HG02623 (cell line): ENCODE results near the gene ATG101.

Experiments
- ATAC-seq: cut with Tn5 transposase; IDR thresholded peaks from one replicate; pipeline ENCODE4 v1.9.1; 2021; ENCODE audit warnings: moderate library complexity; ENCODE audit not compliant: unreplicated experiment

ATG101 gene

GRCh38 chr12:52079576-52080402 lies 10.0 kb downstream of the ATG101 start, which contains the start of gene SMIM41:
Gene SMIM41, plus strand, starts transcription at chr12:52079704. Its CDS starts 76 bp downstream, at chr12:52079780.
- ATAC-seq: no peak

GRCh38 chr12:52080403-52081251 lies 10.8 kb downstream of the ATG101 start:
- ATAC-seq: no peak

GRCh38 chr12:52081263-52081733 lies 11.5 kb downstream of the ATG101 start:
- ATAC-seq: peak; percentile 48

GRCh38 chr12:52082026-52082668 lies 12.4 kb downstream of the ATG101 start:
- no peak for ATAC-seq

- ATAC-seq: no peak
Measured at GRCh38 chr12:52082669-52082987, 12.8 kb downstream of the ATG101 start.

GRCh38 chr12:52082988-52083637 lies 13.3 kb downstream of the ATG101 start:
- ATAC-seq: no peak

GRCh38 chr12:52083638-52083996 lies 13.8 kb downstream of the ATG101 start:
- ATAC-seq: no peak

- no peak for ATAC-seq
Measured at GRCh38 chr12:52084491-52085231, 14.9 kb downstream of the ATG101 start.

- ATAC-seq: no peak
Measured at GRCh38 chr12:52085682-52086180, 16.0 kb downstream of the ATG101 start.

GRCh38 chr12:52086366-52086765 lies 16.6 kb downstream of the ATG101 start:
- no peak for ATAC-seq

- no peak for ATAC-seq
Measured at GRCh38 chr12:52086944-52087835, 17.4 kb downstream of the ATG101 start.

GRCh38 chr12:52087961-52088820 lies 18.4 kb downstream of the ATG101 start:
- no peak for ATAC-seq

- ATAC-seq: no peak
Measured at GRCh38 chr12:52089491-52089890, 19.7 kb downstream of the ATG101 start.

- no peak for ATAC-seq
Measured at GRCh38 chr12:52090291-52090690, 20.5 kb downstream of the ATG101 start.

- ATAC-seq: no peak
Measured at GRCh38 chr12:52091061-52091460, 21.3 kb downstream of the ATG101 start.

GRCh38 chr12:52091869-52092268 lies 22.1 kb downstream of the ATG101 start:
- ATAC-seq: no peak

GRCh38 chr12:52093346-52093745 lies 23.6 kb downstream of the ATG101 start:
- ATAC-seq: no peak
